Measurements from ENCODE around the gene IFT80.

DNA sequence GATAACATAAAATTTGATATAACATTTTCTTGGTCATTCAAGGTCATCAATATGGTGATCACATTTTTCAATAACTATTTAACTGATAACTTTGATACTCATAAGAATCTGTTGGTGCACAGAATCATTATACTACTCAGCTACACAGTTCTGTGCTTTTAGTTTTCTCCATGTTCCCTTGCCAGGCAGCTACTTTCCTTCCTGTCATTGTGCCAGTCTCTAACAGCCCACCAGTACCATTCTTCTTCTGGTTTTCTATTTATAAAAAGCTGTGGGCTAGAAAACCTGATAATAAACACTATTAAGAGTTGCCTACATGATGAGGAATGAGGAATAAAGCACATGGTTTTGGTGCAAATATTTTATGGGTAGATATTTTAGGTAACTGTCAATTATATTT is 96.2 kb downstream of the IFT80 start:
- TF ChIP-seq, protein P1, sequence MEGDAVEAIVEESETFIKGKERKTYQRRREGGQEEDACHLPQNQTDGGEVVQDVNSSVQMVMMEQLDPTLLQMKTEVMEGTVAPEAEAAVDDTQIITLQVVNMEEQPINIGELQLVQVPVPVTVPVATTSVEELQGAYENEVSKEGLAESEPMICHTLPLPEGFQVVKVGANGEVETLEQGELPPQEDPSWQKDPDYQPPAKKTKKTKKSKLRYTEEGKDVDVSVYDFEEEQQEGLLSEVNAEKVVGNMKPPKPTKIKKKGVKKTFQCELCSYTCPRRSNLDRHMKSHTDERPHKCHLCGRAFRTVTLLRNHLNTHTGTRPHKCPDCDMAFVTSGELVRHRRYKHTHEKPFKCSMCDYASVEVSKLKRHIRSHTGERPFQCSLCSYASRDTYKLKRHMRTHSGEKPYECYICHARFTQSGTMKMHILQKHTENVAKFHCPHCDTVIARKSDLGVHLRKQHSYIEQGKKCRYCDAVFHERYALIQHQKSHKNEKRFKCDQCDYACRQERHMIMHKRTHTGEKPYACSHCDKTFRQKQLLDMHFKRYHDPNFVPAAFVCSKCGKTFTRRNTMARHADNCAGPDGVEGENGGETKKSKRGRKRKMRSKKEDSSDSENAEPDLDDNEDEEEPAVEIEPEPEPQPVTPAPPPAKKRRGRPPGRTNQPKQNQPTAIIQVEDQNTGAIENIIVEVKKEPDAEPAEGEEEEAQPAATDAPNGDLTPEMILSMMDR (IDR thresholded peaks at IDR 0.05; ENCODE audit: low read depth, low read length, poor library complexity, severe bottlenecking): no peak
- TF ChIP-seq EZH2phosphoT487 (IDR thresholded peaks at IDR 0.05; ENCODE audit: borderline replicate concordance, low read length): no peak
